Lung (tissue), 12 donors: ENCODE results near the gene TENM3. TPM values are rescaled to one million over a fixed set of nuclear protein-coding genes. Genes with fewer than 3 reads are reported as not detected.
"Not testable (repeated sequence)": the region's sequence is repeated elsewhere in the genome, so short reads cannot be mapped to it uniquely, and the experiment has no call there.

ENCODE experiments used
- ATAC-seq: fragments of 200-7000 bp; cut with Tn5 transposase; one replicate; pipeline ENCODE4 v1.9.1; 2020; ENCODE audit warnings: moderate number of reproducible peaks; ENCODE audit not compliant: insufficient read depth, low FRiP score
- DNase-seq, 3 donors: peaks; one replicate each; pipeline ENCODE4 v3.0.0-alpha.2; 2013 to 2017
- H3K27ac ChIP-seq, 2 donors: one replicate each; pipeline ENCODE4 v1.5.1; 2013; ENCODE audit warnings: mild to moderate bottlenecking in 2 of 2, moderate library complexity in 2 of 2, control low read depth in 1 of 2, inconsistent platforms in 1 of 2, low read depth in 1 of 2, low read length in 1 of 2
- H3K27me3 ChIP-seq, 3 donors: one replicate each; pipeline ENCODE4 v1.5.1; 2013; ENCODE audit warnings: low read length in 2 of 3; ENCODE audit not compliant: control insufficient read depth in 3 of 3, insufficient read depth in 3 of 3
- H3K36me3 ChIP-seq, 4 donors: one replicate each; pipeline ENCODE4 v1.5.1; 2013; ENCODE audit warnings: low read length in 4 of 4, mild to moderate bottlenecking in 1 of 4, moderate library complexity in 1 of 4; ENCODE audit not compliant: control insufficient read depth in 4 of 4, insufficient read depth in 4 of 4
- H3K4me1 ChIP-seq, 5 donors: one replicate each; pipeline ENCODE4 v1.5.1; 2013; ENCODE audit warnings: low read length in 5 of 5, mild to moderate bottlenecking in 2 of 5, moderate library complexity in 1 of 5; ENCODE audit not compliant: control insufficient read depth in 5 of 5, insufficient read depth in 5 of 5
- H3K4me3 ChIP-seq: one replicate; pipeline ENCODE4 v1.5.1; 2013; ENCODE audit warnings: mild to moderate bottlenecking, control low read depth, moderate library complexity
- H3K9ac ChIP-seq, 2 donors: one replicate each; pipeline ENCODE4 v1.5.1; 2013; ENCODE audit warnings: low read length in 2 of 2, control low read depth in 1 of 2; ENCODE audit not compliant: insufficient read depth in 1 of 2
- H3K9me3 ChIP-seq, 4 donors: one replicate each; pipeline ENCODE4 v1.5.1; 2013; ENCODE audit warnings: low read length in 3 of 4, mild to moderate bottlenecking in 1 of 4, moderate library complexity in 1 of 4; ENCODE audit not compliant: control insufficient read depth in 4 of 4, insufficient read depth in 3 of 4
- WGBS, 2 donors: extraction: QIAGEN DNeasy Blood & Tissue Kit; methylation state at CpG; one replicate each; pipeline ENCODE4 v1.1.7; 2013; 5-methylcytosine and 5-hydroxymethylcytosine counted together
- polyA plus RNA-seq, 2 donors: library from polyadenylated mRNA; stranded (reverse); fragments of 200-250 nt; gene quantifications; one replicate each; pipeline ENCODE4 v1.2.1, GENCODE V29; 2013
- total RNA-seq, 2 donors: library from RNA; depleted of rRNA in 1 of 2; stranded (reverse); fragments of >200 nt in 1 of 2; gene quantifications; one replicate each; pipeline ENCODE4 v1.2.1, GENCODE V29; 2014 to 2021
- TF ChIP-seq, protein P1 (sequence below): IDR thresholded peaks from 2 replicates; pipeline ENCODE4 v1.5.1; 2012; ENCODE audit warnings: mild to moderate bottlenecking; ENCODE audit errors: control extremely low read depth, extremely low read depth
- donor health status: control.
- donor health status: control.
- donor health status: Bipolar disorder and iron deficiency.
- donor health status: healthy.
- donor health status: DM: yes; HTN: yes; CAD: no.

TENM3 gene
- total and polyA plus RNA-seq, 4 donors = 0.14 to 5.3 (median 2.2) TPM

DNA sequence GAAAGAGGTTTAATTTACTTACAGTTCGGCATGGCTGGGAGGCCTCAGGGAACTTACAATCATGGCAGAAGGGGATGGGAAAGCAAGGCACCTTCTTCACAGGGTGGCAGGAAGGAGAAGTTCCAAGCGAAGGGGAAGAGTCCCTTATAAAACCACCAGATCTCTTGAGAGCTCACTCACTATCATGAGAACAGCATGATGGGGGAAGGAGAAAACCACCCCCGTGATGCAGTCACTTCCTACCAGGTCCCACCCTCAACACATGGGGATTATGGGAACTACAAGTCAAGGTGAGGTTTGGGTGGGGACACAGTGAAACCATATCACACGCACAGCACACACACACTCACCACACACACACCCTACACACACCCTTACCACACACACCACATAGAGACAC lies 569.7 kb downstream of the TENM3 start:
- TF ChIP-seq, protein P1, sequence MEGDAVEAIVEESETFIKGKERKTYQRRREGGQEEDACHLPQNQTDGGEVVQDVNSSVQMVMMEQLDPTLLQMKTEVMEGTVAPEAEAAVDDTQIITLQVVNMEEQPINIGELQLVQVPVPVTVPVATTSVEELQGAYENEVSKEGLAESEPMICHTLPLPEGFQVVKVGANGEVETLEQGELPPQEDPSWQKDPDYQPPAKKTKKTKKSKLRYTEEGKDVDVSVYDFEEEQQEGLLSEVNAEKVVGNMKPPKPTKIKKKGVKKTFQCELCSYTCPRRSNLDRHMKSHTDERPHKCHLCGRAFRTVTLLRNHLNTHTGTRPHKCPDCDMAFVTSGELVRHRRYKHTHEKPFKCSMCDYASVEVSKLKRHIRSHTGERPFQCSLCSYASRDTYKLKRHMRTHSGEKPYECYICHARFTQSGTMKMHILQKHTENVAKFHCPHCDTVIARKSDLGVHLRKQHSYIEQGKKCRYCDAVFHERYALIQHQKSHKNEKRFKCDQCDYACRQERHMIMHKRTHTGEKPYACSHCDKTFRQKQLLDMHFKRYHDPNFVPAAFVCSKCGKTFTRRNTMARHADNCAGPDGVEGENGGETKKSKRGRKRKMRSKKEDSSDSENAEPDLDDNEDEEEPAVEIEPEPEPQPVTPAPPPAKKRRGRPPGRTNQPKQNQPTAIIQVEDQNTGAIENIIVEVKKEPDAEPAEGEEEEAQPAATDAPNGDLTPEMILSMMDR = no peak
- no peaks in the 10 kb centered on the region for H3K36me3 ChIP-seq
- no peak for ATAC-seq
- no peak for DNase-seq
- no peak overlapping the region for H3K4me3 ChIP-seq
- no peak overlapping the region for H3K9ac ChIP-seq
- H3K27me3 ChIP-seq = no peaks in the 10 kb centered on the region
- H3K27ac ChIP-seq = no peak overlapping the region
- H3K9me3 ChIP-seq = peaks cover 0 to 8% (median 2%) of the 10 kb centered on the region in 4 donors
- peaks cover 0 to 2% (median 0%) of the 10 kb centered on the region in 5 donors for H3K4me1 ChIP-seq
- WGBS, 2 donors = 64 to 80% methylated on average over 4 of the region's 4 CpGs

DNA sequence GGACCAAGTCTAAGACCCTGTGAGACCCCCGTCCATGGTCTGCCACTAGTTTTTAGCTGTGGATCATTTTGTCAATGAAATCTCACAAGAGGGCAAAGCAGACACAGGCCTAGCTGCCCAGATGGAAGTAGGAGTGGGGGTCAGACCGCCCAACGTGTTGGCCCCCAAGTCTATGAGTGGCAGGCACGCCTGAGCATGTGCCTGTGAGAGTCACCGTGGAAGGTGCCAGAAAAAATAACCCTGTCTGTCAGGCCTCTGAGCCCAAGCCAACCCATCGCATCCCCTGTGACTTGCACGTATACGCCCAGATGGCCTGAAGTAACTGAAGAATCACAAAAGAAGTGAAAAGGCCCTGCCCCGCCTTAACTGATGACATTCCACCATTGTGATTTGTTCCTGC lies 570.9 kb downstream of the TENM3 start:
- not testable (repeated sequence) for H3K9me3 ChIP-seq, H3K4me3 ChIP-seq, H3K27me3 ChIP-seq, H3K4me1 ChIP-seq, H3K27ac ChIP-seq, H3K36me3 ChIP-seq, DNase-seq, H3K9ac ChIP-seq, ATAC-seq
- 90 to 94% methylated on average over 8 of the region's 9 CpGs for WGBS, 2 donors

DNA sequence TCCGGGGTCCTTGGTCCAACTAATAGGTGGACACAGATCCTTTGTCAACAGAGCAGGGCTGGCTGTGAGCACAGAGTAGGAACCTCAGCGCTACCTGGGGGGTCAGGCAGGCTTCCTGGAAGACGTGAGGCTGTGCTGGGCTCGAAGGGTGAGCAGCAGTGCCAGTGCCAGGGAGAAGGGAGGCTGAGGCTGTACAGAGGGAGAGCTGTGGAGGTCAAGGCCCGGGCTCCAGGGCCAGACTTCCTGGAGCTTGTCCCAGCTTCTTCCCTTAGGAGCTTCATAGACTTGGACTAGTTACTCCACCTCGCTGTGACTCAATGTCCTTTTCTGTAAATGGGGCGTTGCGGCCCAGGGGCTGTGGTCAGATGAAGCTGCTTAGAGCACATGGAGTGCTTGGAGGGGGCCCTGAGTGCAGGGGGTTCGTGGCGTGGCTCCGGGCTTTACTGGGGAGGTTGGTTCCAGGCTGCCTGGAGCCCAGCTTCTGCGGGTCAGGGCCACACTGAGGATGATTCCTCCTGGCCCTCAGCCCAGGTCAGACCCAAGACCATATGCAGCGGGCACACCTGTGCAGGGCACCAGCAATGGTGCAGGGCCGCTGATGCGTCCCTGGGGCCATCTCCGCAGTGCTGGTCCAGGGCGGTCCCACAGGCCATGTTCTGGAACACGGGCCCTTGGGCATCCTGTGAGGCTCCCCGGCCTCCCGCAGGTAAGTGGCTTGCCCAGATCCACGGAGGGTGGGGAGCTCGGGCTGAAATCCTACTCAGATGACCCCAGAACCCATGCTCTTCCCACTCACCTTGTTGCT lies 575.9 kb downstream of the TENM3 start:
- no peak overlapping the region for H3K4me3 ChIP-seq
- DNase-seq = no peak
- no peak overlapping the region for H3K9ac ChIP-seq
- H3K36me3 ChIP-seq = no peaks in the 10 kb centered on the region
- TF ChIP-seq, protein P1 = no peak
- 93 to 95% methylated on average over 22 of the region's 22 CpGs for WGBS, 2 donors
- H3K4me1 ChIP-seq = no peaks in the 10 kb centered on the region
- H3K27me3 ChIP-seq = no peaks in the 10 kb centered on the region
- no peaks in the 10 kb centered on the region for H3K9me3 ChIP-seq
- no peak overlapping the region for H3K27ac ChIP-seq
- peak; percentile 6 for ATAC-seq

DNA sequence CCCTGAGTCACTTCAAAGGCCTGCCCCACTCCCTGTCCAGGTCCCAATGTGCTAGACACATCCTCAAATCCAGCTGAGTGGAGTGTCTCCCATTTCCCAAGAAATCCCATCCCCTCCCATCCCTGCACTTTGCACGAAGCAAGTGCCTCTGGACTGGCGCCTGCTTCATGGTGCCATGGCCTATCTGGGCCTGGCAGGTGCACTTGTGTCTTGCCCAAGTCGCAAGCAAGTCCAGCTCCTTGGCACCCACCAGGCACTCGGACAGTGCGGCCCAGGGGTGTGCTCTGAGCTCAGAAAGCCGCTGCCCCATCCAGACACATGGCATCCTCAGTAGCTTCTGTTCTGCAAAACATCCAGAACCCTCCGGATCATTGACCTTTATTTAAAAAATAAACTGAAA lies 576.5 kb downstream of the TENM3 start:
- DNase-seq = no peak
- 93 to 94% methylated on average over 7 of the region's 7 CpGs for WGBS, 2 donors
- H3K27ac ChIP-seq = no peak overlapping the region
- no peaks in the 10 kb centered on the region for H3K27me3 ChIP-seq
- no peak overlapping the region for H3K9ac ChIP-seq
- H3K4me1 ChIP-seq = no peaks in the 10 kb centered on the region
- ATAC-seq = peak; percentile 11
- H3K4me3 ChIP-seq = no peak overlapping the region
- no peaks in the 10 kb centered on the region for H3K36me3 ChIP-seq
- TF ChIP-seq, protein P1 = no peak
- no peaks in the 10 kb centered on the region for H3K9me3 ChIP-seq
